NOMO-1 treated with dmso at 0.1 percent for 144 hours (cell line): ENCODE results near the gene TRAK1.

Source experiments
- DNase-seq: peaks from one replicate; lab custom pipeline; 2025; ENCODE audit not compliant: unreplicated experiment; lab: John Stamatoyannopoulos, UW

TRAK1 gene

GRCh38 chr3:42202217-42202865 lies 111.2 kb downstream of the TRAK1 start:
- DNase-seq, result no peak

- no peak for DNase-seq
Measured at GRCh38 chr3:42204867-42205599, 113.9 kb downstream of the TRAK1 start.

- DNase-seq, result no peak
Measured at GRCh38 chr3:42205800-42206514, 114.8 kb downstream of the TRAK1 start.

DNA sequence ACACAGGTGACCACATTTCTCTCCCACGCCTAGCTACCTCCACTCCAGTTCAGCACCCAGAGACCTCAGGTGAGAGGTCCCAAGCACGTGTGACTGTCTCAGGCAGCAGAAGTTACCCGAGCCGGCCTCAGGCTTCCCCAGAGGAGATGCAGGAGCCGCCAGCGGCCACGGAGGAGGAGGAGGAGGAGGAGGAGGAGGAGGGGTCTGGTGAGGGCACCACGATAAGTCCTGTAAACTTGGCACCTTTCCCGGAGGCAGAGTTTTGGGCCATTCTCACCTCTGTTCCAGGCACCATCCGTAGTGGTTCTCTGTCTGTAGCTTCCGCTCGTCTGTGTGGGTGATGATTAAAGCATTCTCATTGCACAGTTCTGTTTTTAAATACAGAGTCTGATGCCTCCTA lies 118.8 kb downstream of the TRAK1 start:
- DNase-seq, result no peak

DNA sequence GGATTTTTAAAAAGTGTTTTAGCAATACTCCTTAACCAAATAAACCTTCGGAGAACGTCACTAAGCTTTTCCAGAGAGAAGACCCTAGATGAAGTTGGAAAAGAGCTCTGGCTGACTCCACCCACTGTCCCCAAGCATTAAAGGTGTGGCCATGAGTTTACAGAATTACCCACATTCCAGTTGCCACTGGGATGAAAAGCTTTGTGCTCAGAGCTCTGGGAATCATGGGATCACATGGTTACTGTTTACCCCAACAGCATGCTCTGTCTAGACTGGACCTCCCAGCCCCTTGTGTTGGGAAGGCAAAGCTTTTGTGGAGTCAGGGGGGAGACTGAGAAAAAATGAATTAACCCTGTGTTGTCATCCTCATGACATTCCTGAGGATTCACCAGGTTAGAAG lies 119.6 kb downstream of the TRAK1 start:
- no peak for DNase-seq

DNA sequence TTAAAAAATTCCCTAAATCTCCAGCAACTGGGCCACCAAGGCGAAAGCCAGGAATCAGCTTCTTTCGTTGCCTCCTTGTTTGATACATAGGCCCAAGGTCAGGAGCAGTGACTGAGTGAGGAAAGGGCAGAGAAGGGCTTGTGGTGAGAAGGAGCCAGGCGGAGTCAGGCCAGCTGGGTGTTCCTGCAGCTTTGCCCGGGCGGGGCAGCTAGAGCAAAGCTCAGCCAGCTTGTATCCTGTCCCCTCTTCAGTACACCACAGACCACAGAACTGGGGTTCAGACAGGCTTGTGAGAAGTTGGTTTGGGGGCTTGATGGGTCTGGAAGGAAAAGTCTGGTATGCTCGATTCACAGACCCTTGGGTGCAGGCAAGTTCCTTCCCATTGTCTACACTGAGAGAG lies 122.3 kb downstream of the TRAK1 start:
- no peak for DNase-seq

DNA sequence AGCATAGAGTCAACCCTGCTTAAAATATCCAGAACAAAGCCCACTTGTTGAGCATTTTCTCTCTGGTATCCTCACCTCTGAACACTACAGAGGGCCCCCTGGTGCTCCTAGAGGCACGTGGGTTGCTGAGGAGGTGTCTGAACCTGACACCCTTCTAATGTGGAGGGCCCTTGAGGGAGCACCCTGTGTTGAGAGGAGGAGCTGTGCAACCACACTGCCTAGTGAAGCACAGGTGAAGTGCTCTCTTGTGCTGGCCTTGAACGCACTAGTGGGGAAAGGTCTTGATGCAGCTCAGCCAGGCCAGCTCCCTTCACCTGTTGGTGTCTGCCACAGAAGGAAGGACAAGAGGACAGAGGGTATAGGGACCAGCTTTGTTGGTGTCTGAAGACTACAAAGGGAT lies 122.9 kb downstream of the TRAK1 start:
- no peak for DNase-seq

DNA sequence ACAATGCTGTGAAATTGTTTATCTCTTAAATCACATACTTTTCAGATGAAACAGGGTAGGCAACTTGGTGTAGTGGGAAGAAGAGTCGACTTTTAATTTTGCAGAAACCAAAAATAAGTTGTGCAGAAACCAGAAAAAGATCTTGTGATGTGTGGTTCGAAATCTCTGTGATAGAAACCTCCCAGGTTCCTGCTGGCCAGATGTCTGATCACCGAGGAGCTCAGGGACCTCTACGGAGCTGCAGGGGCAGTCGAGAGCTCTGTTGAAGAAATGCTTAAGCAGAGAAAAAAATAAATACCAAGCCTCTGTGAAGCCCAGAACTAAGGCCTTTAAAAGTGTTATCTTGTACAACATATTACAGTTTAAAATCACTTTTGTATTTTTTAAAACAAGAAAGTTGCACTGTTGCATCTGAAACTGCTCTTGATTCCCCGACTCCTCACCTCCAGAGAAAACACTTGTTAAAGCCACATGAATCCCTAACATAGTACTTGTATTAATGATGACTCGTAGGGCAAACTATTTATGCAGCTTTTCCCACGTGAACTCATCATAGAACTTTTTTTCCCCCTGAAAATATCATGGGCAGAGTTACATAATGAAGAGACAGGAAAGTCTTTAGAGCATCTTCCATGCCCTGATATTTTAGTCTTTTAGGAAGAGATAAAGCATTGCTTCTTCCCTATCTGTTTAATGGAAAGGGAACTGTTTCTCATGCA lies 123.6 kb downstream of the TRAK1 start:
- no peak for DNase-seq

GRCh38 chr3:42216302-42216701 lies 125.1 kb downstream of the TRAK1 start:
- DNase-seq, result no peak

DNA sequence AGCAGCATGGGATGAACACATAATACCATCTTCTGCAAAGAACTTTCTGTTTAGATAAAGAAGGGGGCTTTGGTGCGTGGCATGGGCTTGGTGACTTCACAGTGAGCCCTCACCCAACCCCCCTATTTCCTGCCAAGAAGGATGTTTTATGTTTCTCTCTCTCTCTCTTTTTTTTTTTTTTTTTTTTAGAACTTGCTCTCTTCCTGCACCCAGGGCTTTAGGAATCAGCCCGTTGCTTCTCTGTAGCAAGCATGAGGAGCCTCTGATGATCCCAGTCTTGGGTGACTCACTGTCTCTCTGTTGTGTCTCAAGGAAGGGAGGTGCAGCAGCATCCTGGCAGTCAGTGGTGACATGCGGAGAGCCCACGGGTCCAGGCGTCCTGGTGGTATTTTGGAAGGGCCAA lies 125.8 kb downstream of the TRAK1 start:
- DNase-seq, result no peak

- DNase-seq, result no peak
Measured at GRCh38 chr3:42220436-42221121, 129.4 kb downstream of the TRAK1 start.

DNA sequence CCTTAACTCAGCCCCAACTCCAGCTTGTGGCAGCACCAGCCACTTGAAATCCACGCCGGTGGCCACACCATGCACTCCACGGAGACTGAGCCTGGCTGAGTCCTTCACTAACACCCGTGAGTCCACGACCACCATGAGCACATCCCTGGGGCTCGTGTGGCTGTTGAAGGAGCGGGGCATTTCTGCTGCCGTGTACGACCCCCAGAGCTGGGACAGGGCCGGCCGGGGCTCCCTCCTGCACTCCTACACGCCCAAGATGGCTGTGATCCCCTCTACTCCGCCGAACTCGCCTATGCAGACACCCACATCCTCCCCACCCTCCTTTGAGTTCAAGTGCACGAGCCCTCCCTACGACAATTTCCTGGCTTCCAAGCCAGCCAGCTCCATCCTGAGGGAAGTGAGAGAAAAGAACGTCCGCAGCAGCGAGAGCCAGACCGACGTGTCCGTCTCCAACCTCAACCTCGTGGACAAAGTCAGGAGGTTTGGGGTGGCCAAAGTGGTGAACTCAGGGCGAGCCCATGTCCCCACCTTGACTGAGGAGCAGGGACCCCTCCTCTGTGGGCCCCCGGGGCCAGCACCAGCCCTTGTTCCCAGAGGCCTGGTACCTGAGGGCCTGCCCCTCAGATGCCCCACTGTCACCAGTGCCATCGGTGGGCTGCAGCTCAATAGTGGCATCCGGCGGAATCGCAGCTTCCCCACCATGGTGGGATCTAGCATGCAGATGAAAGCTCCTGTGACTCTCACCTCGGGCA lies 132.0 kb downstream of the TRAK1 start:
- DNase-seq, result no peak

DNA sequence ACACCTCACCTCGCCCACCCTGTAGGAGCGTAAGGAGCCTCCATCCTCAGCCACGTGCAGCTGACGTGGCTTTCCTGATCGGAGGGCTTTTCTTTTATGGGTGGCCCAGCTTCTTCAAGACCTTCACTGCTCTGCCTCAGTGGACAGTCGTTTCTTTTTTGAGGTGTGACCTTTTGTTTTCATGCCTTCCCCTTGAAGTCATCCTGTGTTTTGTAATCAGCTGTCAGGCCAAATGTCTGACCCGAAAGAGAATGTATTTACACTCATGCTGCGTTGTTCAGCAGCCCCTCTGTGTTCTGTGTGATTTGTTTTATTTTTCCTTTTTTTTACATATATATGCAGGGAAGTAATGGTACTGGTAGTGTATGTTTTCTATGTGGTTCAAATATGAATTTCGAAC lies 133.0 kb downstream of the TRAK1 start:
- no peak for DNase-seq

GRCh38 chr3:42224658-42225421 lies 133.7 kb downstream of the TRAK1 start:
- no peak for DNase-seq

DNA sequence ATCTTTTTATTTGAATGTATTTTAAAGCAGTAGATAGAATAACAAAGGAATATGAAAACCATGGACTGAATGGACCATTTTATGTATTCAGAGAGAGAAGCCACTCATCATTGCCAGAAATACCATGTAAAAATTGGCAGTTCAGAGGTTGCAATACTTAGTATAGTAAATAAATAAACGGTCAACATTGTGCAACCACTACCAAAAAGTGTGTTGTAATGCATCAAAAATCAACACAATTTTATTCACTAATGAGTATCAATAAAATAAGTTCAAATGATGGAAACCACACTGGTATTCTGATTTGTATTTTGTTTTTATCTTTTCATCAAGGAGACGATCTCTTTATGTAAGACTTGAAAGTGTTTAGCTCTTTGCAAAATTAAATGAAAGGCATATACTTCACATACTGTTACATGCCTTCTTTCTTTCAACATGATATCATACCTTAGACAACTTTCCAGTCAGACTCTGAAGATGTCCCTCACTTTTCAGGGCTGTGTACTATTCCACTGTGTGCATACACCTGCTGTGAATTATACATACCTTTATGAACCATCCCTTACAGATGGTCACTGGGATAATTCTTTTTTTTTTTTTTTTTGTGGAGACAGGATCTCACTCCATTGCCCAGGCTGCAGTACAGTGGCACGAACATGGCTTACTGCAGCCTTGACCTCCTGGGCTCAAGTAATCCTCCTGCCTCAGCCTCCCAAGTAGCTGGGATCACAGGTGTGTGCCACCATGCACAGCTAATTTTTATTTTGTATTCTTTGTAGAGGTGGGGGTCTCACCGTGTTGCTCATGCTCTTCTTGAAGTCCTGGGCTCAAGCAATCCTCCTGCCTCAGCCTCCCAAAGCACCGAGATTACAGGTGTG lies 134.6 kb downstream of the TRAK1 start:
- no peak for DNase-seq

DNA sequence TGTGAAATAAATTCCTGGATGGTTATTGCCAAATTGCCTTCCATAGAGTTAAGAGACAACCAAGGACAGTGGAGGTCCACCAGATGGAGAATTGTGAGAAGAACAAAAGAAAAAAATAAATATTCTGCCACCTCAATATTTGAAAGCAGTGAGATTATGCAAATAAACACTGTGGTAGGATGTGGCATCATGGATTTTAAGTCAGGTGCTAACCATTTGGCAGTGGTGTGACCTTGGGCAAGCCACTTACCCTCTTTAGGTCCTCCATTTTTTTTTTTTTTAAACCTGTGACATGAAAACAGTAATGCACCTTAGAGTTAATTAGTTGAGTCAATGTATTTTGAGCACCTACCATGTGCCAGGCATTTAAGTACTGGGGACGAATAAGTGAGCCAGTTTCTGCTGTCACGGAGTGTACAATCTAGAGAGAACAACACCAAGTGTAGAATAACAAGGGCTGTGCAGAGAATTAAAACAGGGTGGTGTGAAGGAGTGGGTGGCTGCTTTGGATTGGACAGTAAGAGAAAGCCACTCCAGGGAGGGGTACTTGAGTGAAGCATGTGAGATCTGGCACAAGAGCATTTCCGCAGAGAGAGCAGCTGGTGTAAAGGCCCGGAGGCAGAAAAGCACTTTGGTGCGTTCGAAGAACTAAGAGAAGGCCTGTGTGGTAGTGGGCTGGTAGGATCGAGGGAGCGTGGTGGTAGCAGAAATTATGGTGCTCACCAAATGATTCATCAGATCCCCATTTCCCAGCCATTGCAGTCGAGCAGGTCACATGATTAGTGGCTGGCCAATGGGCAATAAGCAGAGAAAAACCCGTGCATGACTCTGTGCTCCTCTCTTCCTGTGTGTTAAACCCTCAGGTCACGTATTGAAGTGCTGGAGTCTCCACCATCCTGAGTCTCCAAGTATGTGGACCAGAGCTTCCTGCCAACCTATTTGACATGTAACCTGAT lies 135.6 kb downstream of the TRAK1 start:
- DNase-seq, result no peak

DNA sequence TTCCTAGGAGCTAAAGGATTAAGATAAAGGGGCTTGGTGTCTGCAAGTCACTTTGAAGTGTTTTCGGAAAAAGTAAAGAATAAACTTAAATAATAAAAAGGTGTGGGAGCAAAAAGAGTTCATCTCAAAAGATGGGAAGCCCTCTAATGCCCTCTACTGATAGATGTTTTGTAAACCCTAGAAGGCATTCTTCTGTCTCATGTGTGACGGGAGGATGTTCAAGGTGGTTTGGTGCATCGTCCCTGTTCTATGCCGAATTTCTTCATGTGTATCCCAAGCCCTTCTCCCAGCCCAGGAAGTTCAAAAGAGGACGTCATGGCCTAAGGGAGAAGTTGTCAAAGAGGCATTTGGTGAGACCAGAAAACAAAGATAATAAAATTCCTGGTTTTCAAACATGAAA lies 137.6 kb downstream of the TRAK1 start:
- no peak for DNase-seq
